AG08396 (cell line): ENCODE results near the gene FIS1.

Source experiments
- DNase-seq: peaks from one replicate; pipeline ENCODE4 v3.0.0; 2012; ENCODE audit warnings: low spot score, mixed read lengths

Gene FIS1

GRCh38 chr7:101233907-101234547 is 10.9 kb downstream of the FIS1 start:
- no peak for DNase-seq

DNA sequence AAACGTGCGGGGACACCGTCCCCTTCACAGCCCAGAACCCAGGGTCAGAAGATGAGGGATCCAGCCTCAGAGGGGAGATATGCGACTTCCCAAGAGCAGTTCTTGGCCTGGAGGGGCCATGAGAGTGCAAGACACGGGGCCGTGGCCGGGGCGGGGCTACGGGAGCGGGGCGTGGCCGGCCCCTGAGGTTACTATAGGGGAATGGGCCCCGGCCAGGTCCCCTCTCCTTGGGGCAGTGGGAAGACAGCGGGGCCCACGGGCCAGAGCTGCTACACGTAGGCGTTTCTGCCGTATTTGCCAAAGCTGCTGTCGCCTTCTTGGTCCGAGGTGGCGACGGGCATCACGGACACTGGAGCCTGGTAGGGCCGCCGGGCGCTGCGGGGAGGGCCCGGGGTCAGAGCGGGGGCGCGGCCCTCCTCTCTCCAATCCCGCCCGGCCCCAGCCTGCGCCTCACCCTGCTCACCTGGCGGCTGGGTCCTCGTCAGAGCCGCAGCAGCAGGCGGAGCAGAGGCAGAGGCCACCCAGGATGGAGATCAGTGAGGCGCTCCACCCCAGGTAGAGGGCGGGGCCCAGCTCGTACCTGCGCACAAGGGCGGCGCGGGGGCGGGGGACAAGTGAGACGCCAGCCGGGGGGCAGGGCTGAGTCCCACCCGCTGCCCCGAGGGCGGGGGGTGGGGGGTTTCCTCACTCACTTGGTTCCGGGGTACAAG is 12.6 kb downstream of the FIS1 start:
- no peak for DNase-seq

- DNase-seq: no peak
Measured at GRCh38 chr7:101231644-101232043, 13.2 kb downstream of the FIS1 start.

- no peak for DNase-seq
Measured at GRCh38 chr7:101226721-101227120, 18.2 kb downstream of the FIS1 start.

GRCh38 chr7:101225650-101226049 is 19.2 kb downstream of the FIS1 start:
- DNase-seq: no peak

GRCh38 chr7:101223528-101223927 is 21.4 kb downstream of the FIS1 start:
- DNase-seq: no peak

- no peak for DNase-seq
Measured at GRCh38 chr7:101222275-101222830, 22.5 kb downstream of the FIS1 start.

DNA sequence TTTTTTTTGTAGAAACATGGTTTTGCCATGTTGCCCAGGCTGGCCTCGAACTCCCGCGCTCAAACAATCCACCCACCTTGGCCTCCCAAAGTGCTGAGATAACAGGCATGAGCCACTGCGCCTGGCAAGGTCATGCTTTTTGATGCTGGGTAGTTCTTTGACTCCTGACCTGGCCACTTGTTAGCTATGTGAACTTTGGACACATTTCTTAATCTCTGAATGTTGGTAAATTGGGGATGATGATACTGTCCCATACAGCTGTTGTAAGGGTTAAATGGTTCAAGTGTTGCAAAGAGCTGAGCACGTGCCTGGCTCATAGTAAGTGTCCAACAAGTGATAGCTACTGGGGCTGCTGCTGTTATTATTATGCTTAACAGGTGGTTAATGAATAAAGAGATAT is 24.6 kb downstream of the FIS1 start:
- no peak for DNase-seq

GRCh38 chr7:101218236-101219125 is 26.4 kb downstream of the FIS1 start:
- no peak for DNase-seq

DNA sequence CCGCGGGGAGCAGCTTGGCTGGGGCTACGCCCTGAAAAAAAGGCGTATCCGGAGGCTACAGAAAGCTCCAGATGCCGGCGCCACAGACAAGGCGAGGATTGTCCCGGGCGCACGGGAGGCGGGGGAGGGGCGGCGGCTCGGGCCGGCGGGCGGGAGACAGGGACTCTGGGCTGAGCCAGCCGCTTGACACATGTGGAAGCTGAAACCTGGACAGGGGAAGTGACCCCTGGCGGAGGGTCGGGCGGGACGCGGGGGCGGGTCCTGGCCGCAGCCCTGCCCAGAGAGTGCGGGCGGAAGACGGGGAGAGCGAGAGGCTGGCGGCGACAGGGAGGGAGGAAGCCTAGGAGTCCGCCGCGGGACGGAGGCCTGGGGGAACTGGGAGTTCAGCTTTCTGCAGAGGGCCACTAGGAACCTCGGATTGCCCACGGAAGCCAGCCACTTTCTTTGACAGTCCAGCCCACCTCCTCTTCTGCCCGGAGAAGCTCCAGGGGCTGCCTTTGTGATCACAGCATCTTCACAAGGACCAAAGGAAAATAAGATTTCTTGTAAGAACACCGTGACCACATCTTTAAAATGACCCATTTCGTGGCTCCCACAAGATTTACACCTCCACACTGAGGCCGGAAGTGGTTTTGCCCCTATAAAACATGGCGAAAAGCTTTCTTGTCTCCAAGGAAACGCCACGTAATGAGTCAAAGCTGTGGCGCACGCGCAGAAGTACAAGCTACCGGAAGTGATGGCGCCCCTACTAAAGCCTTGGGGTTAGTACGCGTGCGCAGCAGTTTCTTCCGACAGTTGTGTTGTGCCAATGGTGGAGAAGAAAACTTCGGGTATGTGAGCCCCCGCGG is 27.3 kb downstream of the FIS1 start, which contains the start of the genes PLOD3 and ZNHIT1:
Gene PLOD3 (minus strand): TSS at position 194 of the 848 bp plus-strand sequence. CDS start 307 bp downstream, outside the sequence.
Gene ZNHIT1 (plus strand): TSS at position 778 of the 848 bp plus-strand sequence. CDS start 31 bp downstream, at position 809.
- DNase-seq: peak; percentile 100

DNA sequence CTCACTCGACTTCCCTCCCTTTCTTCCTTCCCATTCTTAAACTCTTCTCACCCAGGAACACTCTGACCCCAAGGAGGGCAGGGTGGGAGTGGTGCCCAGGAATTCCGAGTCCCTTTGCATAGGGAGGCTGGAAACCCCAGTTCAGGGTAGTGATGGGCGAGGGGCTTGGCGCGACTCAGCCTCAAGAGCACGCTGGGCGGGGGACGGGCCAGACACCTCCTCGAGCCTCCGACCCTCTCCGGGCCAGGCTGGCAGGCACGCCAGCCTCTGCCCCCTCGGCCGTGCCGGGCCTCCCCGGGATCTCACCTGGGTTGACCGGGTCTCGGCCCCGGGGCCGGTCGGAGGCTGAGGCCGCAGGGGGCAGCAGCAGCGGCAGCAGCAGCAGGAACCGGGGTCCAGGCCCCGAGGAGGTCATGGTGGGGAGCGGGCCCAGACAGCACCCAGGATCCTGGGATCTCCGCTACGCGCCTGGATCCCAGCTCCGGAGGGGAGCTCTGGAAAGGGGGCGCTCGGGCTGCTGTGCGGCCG is 28.0 kb downstream of the FIS1 start:
- DNase-seq: no peak

- DNase-seq: peak; percentile 60
Measured at GRCh38 chr7:101216001-101216859, 28.7 kb downstream of the FIS1 start.

DNA sequence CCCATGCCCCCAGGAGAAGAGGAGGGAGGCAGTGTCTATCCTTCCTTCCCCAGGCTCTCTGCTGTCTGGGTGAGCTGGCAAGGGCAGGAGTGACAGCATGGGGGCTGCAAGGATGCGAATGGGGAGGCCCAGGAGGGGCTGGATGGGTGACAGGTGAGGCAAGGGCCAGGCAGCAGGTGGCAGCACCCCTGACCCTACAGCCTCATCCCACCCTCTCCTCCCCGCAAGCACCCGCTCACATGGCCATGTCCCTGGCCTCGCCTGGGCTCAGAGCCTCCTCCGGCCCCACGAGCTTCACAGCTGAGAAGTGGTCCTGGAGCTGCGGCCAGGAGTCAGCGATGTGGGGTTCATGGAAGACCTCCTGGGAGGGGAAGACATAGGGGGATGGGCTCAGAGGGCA is 32.9 kb downstream of the FIS1 start:
- no peak for DNase-seq

GRCh38 chr7:101211501-101211900 is 33.4 kb downstream of the FIS1 start:
- no peak for DNase-seq

GRCh38 chr7:101210143-101210542 is 34.7 kb downstream of the FIS1 start:
- no peak for DNase-seq

GRCh38 chr7:101208794-101209193 is 36.1 kb downstream of the FIS1 start:
- DNase-seq: no peak

DNA sequence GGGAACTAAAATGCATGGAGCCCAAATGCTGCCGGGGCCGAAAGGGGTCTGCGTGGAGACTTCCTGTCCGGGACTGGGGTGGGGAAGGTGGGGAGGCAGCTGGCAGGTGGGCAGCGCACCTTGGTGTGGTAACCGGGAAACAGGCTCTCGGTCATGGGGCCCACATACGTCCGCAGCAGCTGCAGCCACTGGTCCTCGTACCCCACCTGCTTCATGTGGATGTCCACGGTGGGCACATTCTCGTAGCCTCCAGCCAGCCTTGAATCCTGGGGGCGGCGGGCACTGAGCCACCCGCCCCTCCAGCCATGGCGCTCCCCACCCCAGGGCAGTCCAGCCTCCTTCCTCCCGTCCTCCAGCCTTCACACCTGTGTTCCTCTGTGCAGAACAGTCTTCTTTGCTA is 37.4 kb downstream of the FIS1 start:
- no peak for DNase-seq

DNA sequence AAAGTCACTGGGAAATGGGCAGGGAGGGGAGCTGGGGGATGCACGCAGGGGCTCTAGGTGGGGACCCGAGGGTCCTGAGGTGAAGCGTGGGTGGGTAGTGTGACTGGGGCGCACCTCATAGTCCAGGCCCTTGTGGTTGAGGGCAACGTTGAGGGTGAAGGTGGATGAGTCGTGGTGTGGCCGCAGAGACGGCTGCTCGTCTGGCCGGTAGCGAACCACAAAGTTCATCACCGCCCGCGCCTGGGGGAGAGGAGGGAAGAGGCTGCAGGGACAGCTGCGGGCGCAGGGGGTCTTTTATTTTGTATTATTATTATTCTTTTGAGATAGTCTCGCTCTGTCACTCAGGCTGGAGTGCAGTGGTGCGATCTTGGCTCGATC is 38.2 kb downstream of the FIS1 start:
- no peak for DNase-seq

GRCh38 chr7:101205901-101206664 is 38.8 kb downstream of the FIS1 start:
- no peak for DNase-seq
